Forelimb muscle (tissue), 1 donor: ENCODE results near the gene ISLR. TPM values are rescaled to one million over a fixed set of nuclear protein-coding genes. Genes with fewer than 3 reads are reported as not detected.

Experiments used
- DNase-seq: peaks from one replicate; pipeline ENCODE4 v3.0.0-alpha.2; 2013; ENCODE audit warnings: low read depth
- polyA plus RNA-seq: library from polyadenylated mRNA; unstranded; fragments of 120-200 nt; gene quantifications from one replicate; pipeline ENCODE4 v1.2.1, GENCODE V29; 2013; ENCODE audit not compliant: insufficient read length

Gene ISLR, protein sequence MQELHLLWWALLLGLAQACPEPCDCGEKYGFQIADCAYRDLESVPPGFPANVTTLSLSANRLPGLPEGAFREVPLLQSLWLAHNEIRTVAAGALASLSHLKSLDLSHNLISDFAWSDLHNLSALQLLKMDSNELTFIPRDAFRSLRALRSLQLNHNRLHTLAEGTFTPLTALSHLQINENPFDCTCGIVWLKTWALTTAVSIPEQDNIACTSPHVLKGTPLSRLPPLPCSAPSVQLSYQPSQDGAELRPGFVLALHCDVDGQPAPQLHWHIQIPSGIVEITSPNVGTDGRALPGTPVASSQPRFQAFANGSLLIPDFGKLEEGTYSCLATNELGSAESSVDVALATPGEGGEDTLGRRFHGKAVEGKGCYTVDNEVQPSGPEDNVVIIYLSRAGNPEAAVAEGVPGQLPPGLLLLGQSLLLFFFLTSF
- 142 TPM for polyA plus RNA-seq

DNA sequence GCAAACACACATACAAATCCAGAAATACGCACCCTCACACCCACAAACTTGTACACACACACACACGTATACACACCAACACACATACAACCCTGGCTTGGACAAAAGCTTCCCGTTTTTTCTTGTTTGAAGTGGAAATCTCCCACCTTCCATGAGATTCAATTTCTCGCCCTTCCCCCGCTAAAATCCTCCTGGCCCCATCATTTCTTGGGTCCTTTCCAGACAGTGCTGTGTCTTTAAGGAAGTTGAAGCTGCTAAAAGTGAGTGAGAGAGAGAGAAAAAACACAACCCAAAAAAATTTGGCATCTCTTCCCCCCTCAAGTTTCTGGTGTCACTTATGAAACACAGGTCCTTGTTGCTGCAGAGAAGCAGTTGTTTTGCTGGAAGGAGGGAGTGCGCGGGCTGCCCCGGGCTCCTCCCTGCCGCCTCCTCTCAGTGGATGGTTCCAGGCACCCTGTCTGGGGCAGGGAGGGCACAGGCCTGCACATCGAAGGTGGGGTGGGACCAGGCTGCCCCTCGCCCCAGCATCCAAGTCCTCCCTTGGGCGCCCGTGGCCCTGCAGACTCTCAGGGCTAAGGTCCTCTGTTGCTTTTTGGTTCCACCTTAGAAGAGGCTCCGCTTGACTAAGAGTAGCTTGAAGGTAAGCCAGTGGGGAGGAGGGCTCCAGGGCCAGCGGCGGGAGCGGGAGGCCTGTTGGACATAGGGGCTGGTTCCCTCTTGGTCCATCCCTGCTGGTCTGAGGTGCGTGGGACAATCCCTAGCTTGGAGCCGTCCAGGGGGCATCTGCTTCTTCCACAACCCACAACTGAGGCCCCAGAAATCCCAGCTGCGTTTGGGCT is at the start of gene ISLR:
Gene ISLR (plus strand): TSS at position 331 of the 839 bp plus-strand sequence. CDS start 1,149 bp downstream, outside the sequence.
- peak; percentile 95 for DNase-seq

DNA sequence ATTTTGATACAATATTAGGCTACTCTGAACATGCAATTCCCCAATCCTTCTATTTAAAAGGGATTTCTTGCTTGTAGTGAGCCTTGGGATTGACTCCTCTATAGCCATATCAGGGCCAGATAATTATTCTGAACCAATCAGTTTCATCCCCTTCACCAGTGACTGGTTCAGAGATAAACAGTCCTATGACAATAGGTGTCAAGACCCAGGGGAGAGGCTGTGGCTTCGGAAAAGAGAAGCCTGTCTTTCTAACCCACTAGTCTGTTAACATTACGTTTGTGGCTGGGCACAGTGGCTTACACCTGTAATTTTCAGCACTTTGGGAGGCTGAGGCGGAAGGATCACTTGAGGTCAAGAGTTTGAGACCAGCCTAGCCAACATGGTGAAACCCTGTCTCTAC is 49.3 kb upstream of the ISLR start:
- DNase-seq: no peak

DNA sequence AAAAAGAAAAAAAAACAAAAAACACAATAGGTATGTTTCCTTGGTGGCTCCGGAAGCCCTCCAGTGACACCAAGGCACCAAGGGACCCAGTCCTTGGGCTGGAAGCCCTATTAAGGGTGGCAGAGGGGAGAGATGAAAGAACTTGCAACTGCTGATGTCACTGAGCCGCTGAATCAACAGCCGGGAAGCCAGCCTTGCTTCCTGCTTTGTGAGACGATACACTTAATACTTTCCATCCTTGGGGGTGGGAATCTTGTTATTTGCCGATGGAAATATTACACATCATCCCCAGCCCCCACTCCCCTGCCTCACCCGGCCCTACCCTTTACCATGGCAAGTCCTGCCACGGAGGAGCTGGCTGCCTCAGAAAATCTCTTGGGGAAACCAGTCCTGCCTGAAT is 48.8 kb upstream of the ISLR start:
- DNase-seq: no peak

DNA sequence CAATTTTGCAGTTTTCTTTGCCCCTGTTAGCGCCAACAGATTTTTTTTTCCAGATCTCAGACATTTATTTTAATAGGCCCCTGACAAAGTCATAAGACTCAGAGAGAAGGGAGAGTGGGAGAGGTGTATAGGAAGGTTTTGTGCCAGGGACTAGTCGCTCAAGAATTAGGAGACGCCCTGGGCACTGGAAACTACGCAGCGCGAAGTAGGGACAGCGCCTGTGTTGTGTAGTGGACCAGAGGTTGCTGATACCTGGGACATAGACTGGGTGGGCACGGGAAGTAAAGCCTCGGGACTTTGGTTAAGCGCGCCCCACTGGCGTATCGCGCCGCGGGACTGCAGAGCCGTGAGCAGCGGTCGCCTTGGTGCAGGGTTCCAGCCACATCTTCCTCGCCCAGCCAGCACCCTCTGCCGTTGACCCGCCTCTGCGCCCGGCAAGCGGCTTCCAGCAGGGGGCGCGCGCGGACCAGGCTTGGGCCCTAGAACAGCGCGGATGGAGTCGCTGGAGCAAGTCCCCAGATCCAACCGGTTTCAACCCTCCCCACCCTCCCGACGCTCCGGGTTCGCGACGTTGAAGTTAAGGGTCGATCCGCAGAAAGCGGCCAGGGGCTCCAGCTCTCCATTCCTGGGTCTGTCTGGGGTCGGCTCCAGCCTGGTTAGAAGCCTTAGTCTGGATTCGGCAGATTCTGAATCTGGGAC is 46.1 kb upstream of the ISLR start:
- peak; percentile 57 for DNase-seq

DNA sequence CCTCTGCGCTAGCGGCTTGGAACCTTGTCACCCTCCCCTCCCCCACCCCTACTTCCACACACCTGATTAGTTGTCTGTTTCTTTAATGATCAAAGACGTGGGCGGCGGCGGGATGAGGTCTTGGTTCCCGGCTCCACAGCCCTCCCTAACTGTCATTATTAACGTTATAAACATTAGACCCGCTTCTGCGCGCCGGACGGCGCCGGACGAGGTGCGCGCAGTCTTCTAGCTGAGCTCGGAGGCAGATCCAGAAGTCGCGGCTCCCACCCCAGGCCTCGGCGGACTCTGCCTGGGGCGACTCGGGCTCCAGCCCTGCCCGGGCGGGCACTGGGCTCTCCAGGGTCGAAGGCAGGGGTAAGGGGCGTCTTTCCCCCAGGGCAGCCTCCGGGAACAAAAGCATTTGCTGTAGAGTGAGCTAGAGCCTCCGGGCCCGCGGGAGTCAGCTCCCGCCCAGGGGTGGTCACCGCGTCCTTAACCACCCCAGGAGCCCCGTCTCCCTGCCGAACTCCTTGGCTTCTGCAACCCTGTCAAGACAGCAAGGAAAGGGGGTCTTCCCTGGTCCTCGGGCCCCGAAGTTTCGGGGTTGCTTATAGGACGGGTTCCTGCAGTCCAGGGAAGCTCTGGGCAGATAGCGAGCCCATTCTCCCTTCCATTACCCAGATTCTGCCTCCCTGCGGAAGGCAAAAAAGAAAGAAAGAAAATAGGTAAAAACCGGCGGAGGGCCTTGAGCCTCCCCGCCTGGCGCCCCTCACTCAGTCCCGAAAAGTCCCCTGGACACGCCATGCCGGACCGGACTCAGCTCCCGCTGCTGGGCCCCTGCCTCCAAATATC is 45.3 kb upstream of the ISLR start:
- no peak for DNase-seq

DNA sequence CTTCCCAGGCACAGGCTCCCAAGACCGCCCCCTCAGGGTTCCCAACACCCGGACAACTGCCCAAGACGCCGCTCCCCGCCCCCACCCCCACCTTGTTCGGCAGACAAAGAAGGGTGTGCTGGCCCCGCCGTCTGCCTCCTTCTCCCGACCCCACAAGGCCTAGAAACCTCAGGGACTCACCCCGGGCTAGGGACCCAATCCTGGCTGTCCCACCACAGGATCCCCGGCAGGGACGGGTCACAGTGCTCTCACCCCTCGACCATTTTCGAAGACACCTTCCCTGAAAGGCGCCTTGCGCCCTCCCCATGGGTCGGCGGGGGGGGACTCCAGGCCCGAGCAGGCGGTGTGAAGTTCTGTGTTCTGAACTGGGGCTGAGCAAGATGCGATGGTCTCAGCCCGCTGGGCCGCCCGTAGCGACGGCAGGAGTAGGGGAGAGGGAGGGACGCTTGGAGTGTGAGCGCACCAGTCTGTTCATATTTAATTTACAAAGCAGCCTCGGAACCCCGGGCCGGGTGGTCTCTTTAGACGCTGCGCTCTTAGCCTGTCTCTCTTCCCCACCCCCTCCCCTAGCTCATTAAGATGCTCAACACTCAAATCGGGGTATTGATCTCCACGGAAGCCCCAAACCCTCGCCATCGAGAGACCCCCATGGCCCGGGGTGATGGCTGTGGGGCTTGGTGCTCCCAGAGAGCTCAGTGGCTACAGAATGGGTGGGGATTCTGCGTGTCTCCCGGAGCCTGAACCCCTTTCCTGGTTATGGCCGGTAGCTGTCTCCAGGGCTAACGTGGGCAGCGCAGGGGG is 44.5 kb upstream of the ISLR start:
- DNase-seq: no peak

DNA sequence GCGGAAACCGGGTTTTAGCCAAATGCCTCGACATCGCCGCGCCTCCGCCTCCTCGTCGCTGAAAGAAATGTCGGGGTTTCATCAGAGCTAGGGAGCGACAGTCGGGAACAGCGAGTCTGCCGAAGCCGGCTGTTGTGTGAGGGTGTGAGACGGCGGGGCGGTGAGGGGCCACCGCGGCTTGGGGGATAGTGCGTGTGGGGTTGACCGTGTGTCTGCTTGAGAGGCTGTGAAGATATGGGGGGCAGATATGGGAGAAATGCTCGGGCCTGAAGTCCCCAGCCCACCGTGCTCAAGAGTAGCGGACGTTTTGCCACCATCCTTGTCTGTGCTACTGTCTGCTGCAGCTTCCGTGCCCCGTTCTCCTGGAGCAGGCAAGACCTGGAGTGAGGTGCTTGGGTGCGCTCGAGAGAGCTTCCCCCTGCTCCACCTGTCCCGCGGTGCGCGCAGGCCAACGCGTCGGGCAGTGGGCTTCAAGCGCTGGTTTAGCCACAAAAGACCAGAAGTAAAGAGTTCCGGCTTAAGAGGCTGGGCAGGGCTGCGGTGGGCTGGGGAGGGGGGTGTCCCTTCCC is 43.8 kb upstream of the ISLR start:
- DNase-seq: no peak

DNA sequence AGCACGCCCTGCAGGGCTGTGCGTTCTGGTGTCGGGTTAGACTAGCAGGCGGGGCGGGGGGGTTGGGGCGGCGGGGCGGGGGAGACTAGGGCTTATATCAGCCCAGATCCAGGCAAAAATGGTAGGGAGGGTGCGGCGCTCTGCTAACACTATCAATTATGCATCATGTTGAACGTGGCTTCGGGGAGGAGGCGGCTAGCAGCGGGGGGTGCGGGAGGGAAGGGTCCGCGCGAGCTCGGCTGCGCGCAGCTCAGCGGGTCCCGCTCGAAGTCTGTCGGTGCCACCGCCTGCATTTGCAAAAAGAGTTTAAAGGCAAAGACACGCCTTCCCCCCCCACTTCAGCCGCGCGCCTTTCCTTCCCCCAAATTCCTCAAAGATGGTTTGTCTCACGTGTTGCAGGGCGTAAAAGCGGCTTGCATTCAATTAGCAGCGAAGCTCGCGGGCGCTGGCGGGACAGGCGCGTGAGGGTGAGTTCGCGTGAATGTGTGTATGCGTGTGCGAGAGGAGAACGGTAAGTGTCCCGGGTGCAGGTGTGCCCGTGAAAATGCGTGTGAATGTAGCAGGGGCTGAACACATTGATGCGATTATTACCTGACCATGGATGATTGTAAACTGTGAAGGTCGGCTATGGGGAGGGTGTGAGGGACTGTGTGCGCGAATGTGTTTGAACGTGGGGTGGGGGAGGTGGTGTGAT is 43.2 kb upstream of the ISLR start, which contains the start of gene ISLR2:
Gene ISLR2 (plus strand): TSS at position 432 of the 694 bp plus-strand sequence. CDS start 2,169 bp downstream, outside the sequence.
- no peak for DNase-seq

DNA sequence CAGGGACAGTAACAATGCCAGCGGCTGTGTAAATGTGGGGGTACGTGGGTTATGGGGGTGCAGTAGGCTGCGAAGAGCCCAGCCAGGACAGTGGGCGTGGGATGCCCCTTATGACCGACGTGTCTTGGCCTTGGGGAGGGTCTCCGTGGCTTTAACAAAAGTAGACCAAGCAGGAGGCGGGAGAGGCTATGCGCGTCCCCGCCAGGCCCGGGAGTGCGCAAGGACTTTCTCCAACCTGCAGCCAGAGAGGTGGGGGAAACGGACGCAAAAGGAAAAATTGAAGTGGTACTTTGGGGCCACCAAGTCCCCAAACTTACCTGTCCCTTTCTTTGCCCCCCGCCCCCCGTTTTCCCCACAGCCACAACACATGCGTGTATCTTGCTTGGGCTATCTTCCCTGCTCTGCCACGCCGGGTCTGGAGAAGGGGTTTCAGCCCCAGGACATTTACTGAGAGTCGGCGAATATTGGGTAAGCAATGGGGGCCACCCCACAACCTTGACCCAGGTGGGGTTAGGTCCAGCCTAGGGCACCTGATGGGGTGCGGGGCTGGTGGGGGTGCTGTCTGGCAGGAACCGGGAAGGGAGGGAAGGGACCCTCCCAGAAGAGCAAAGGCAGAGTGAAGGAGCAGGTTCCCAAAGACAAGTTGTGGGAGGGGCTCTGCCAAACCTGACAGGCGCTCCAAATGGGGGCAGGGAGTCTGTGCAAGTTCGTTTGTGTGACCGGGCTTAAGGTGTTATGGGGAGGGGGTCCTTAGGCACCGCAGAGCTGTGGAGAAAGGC is 42.5 kb upstream of the ISLR start:
- no peak for DNase-seq

DNA sequence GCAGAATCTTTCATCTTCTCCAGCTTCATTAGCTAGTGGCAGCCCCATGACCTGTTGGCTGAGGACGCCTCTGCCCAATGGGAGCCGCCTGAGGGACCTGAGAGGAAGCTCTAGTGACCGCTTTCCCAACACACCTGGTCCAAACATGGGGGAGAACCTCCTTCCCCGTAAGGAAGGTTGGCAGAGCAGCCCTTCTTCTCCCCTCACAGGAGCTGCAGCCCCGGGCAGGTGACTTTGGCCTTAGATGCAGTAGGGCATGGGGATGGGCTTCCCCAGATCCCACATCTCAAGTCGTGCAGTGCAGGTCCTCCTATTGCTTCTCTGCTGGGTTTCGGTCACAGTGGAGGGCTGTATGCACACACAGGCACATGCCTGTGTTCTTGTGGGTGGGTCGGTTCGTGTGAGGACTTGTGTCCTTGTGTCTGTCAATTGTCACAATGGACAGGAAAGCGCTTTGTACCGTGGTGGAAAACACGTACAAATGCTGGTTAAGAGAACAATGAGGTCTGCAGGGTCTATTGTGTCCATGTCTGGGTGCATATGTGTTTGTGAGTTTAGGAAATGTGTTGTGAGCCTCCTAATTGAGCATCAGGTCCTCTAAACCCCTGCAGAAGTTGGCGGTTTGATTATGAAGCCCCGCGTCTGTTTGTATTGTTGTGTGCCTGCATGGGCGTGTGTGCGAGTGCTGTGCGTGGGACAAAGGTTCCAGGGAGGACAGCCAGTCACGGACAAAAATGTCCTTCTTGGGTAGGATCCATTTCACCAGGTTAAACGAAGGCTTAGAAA is 41.7 kb upstream of the ISLR start:
- no peak for DNase-seq

DNA sequence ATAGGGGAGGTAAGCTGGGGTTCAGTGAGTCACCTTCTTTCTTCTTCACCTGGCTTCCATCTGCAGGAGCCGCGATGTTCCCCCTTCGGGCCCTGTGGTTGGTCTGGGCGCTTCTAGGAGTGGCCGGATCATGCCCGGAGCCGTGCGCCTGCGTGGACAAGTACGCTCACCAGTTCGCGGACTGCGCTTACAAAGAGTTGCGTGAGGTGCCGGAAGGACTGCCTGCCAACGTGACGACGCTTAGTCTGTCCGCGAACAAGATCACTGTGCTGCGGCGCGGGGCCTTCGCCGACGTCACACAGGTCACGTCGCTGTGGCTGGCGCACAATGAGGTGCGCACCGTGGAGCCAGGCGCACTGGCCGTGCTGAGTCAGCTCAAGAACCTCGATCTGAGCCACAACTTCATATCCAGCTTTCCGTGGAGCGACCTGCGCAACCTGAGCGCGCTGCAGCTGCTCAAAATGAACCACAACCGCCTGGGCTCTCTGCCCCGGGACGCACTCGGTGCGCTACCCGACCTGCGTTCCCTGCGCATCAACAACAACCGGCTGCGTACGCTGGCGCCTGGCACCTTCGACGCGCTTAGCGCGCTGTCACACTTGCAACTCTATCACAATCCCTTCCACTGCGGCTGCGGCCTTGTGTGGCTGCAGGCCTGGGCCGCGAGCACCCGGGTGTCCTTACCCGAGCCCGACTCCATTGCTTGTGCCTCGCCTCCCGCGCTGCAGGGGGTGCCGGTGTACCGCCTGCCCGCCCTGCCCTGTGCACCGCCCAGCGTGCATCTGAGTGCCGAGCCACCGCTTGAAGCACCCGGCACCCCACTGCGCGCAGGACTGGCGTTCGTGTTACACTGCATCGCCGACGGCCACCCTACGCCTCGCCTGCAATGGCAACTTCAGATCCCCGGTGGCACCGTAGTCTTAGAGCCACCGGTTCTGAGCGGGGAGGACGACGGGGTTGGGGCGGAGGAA is 40.5 kb upstream of the ISLR start:
- no peak for DNase-seq

DNA sequence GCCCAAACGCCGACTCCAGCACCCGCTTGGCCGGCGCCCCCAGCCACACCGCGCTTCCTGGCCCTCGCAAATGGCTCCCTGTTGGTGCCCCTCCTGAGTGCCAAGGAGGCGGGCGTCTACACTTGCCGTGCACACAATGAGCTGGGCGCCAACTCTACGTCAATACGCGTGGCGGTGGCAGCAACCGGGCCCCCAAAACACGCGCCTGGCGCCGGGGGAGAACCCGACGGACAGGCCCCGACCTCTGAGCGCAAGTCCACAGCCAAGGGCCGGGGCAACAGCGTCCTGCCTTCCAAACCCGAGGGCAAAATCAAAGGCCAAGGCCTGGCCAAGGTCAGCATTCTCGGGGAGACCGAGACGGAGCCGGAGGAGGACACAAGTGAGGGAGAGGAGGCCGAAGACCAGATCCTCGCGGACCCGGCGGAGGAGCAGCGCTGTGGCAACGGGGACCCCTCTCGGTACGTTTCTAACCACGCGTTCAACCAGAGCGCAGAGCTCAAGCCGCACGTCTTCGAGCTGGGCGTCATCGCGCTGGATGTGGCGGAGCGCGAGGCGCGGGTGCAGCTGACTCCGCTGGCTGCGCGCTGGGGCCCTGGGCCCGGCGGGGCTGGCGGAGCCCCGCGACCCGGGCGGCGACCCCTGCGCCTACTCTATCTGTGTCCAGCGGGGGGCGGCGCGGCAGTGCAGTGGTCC is 39.7 kb upstream of the ISLR start:
- no peak for DNase-seq

DNA sequence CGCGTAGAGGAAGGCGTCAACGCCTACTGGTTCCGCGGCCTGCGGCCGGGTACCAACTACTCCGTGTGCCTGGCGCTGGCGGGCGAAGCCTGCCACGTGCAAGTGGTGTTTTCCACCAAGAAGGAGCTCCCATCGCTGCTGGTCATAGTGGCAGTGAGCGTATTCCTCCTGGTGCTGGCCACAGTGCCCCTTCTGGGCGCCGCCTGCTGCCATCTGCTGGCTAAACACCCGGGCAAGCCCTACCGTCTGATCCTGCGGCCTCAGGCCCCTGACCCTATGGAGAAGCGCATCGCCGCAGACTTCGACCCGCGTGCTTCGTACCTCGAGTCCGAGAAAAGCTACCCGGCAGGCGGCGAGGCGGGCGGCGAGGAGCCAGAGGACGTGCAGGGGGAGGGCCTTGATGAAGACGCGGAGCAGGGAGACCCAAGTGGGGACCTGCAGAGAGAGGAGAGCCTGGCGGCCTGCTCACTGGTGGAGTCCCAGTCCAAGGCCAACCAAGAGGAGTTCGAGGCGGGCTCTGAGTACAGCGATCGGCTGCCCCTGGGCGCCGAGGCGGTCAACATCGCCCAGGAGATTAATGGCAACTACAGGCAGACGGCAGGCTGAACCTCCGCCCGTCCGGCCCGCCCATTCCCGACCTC is 39.0 kb upstream of the ISLR start:
- no peak for DNase-seq

DNA sequence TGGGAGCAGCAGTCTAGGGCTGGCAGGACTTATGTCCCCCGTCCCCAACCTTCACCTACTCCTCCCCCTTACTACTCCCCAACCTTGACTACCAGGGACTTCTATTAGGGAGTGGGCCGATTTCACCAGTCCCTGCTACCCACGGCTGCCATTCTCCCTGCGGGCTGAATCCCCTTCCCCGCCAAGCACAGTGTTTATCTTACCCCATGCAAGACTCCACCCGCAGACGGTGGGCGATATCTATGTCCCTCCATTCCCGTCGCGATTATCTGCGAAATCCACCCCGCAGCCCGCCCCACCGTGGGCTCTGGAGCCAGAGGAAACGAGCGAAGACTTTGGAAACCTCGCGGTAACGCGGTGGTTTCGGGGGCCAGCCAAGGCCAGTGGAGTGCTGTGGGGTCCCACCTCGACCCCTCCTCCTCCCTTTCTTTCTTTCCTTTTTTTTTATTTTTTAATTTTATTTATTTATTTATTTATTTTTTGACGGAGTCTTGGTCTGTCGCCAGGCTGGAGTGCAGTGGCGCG is 38.4 kb upstream of the ISLR start:
- no peak for DNase-seq

DNA sequence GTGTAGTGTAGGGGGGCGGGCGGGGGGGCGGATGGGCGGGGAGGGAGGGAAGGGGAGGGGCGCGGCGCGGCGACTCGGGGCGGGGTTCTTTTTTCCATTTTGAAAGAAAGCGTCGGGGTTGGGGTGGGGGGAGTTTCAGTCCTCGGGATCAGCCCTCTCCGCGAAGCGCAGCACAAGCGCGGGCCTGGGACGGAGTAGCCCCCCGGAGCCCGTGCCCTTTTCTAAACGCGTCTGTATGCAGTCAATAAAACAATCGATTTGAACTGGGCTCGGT is 37.0 kb upstream of the ISLR start:
- no peak for DNase-seq
